Hepatocyte (in vitro differentiated cells): ENCODE data around the gene DLG2. TPM values are rescaled to one million over a fixed set of nuclear protein-coding genes. Genes with fewer than 3 reads are reported as not detected.
A peak's percentile ranks its signal among the peaks of the same experiment; 100 is the strongest.

Source experiments
- DNase-seq: peaks from one replicate; pipeline ENCODE4 v3.0.0-alpha.2; 2016; ENCODE audit warnings: low spot score
- H2AFZ ChIP-seq: fragments of 200-600 bp; sonication (generic); 2 replicates; pipeline ENCODE4 v1.6.0; 2016; ENCODE audit warnings: antibody characterized with exemption, mild to moderate bottlenecking
- H3K27ac ChIP-seq: fragments of 200-600 bp; sonication (generic); 2 replicates; pipeline ENCODE4 v1.5.1; 2016; ENCODE audit warnings: mild to moderate bottlenecking
- H3K27me3 ChIP-seq: fragments of 200-600 bp; sonication (generic); 2 replicates; pipeline ENCODE4 v1.6.1; 2016
- H3K36me3 ChIP-seq: fragments of 200-600 bp; sonication (generic); replicated peaks from 2 replicates; pipeline ENCODE4 v1.5.1; 2016; ENCODE audit warnings: low read depth; ENCODE audit not compliant: insufficient read depth
- H3K4me1 ChIP-seq: fragments of 200-600 bp; sonication (generic); 2 replicates; pipeline ENCODE4 v1.5.1; 2016; ENCODE audit warnings: mild to moderate bottlenecking, moderate library complexity; ENCODE audit not compliant: insufficient read depth
- H3K4me2 ChIP-seq: fragments of 200-600 bp; sonication (generic); 2 replicates; pipeline ENCODE4 v1.6.0; 2016
- H3K4me3 ChIP-seq: fragments of 200-600 bp; sonication (generic); 2 replicates; pipeline ENCODE4 v1.5.1; 2016; ENCODE audit warnings: mild to moderate bottlenecking
- H3K79me2 ChIP-seq: fragments of 200-600 bp; sonication (generic); 2 replicates; pipeline ENCODE4 v1.6.0; 2017; ENCODE audit warnings: mild to moderate bottlenecking
- H3K9me2 ChIP-seq: fragments of 200-600 bp; sonication (generic); replicated peaks from 2 replicates; pipeline ENCODE4 v1.6.0; 2017; ENCODE audit warnings: mild to moderate bottlenecking; ENCODE audit not compliant: insufficient read depth
- H3K9me3 ChIP-seq: fragments of 200-600 bp; sonication (generic); 2 replicates; pipeline ENCODE4 v1.5.1; 2016; ENCODE audit warnings: low read depth, mild to moderate bottlenecking
- H4K20me1 ChIP-seq: fragments of 200-600 bp; sonication (generic); 2 replicates; pipeline ENCODE4 v1.6.0; 2016; ENCODE audit warnings: mild to moderate bottlenecking; ENCODE audit not compliant: insufficient read depth, poor library complexity, severe bottlenecking
- CTCF ChIP-seq: fragments of 200-600 bp; sonication (generic); IDR thresholded peaks from 2 replicates; pipeline ENCODE4 v1.5.1; 2016; ENCODE audit warnings: antibody characterized with exemption, mild to moderate bottlenecking; ENCODE audit not compliant: poor library complexity
- EZH2 ChIP-seq: fragments of 200-600 bp; sonication (generic); IDR thresholded peaks from 2 replicates; pipeline ENCODE4 v1.6.1; 2016; ENCODE audit warnings: antibody characterized with exemption, mild to moderate bottlenecking, borderline replicate concordance
- EZH2phosphoT487 ChIP-seq: fragments of 200-600 bp; sonication (generic); IDR thresholded peaks from one replicate; pipeline ENCODE4 v1.6.1; 2018; ENCODE audit warnings: antibody characterized with exemption, mild to moderate bottlenecking, low read depth, moderate library complexity; ENCODE audit not compliant: unreplicated experiment, severe bottlenecking
- WGBS: methylation state at CpG from one replicate; pipeline ENCODE4 v1.1.6; 2016; ENCODE audit warnings: low lambda C conversion rate; ENCODE audit errors: missing lambda C conversion rate; 5-methylcytosine and 5-hydroxymethylcytosine counted together
- polyA plus RNA-seq: library from polyadenylated mRNA; unstranded; fragments of >200 nt; fragmentation: Nextera tagmentation; extraction: Ambion mirVana; gene quantifications from 2 replicates; pipeline ENCODE4 v1.2.1, GENCODE V29; 2016
- total RNA-seq: library from RNA; depleted of rRNA; stranded (reverse); fragments of >200 nt; gene quantifications from 2 replicates; pipeline ENCODE4 v1.2.3, GENCODE V29; 2014

The DLG2 gene
- total and polyA plus RNA-seq, 2 experiments from 2014 or later, result 2.6 to 6.8 TPM

GRCh38 chr11:84558085-84558905 is 1068.8 kb downstream of the DLG2 start:
- DNase-seq, result peak; percentile 75
- no peak overlapping the region for H2AFZ ChIP-seq
- H3K27me3 ChIP-seq, result no peaks in the 10 kb centered on the region
- no peak overlapping the region for H3K4me3 ChIP-seq
- H3K4me2 ChIP-seq, result peak overlapping the region; percentile 14
- H3K9me3 ChIP-seq, result no peaks in the 10 kb centered on the region
- no peak overlapping the region for H3K27ac ChIP-seq
- H3K79me2 ChIP-seq, result no peaks in the 10 kb centered on the region
- no peaks in the 10 kb centered on the region for H3K4me1 ChIP-seq
- H4K20me1 ChIP-seq, result no peaks in the 10 kb centered on the region
- H3K36me3 ChIP-seq, result no peaks in the 10 kb centered on the region
- TF ChIP-seq EZH2 (no peak), CTCF (peak; percentile 95)
- 53% methylated on average over 5 of the region's 5 CpGs for WGBS
- H3K9me2 ChIP-seq, result no peaks in the 10 kb centered on the region

GRCh38 chr11:84552791-84553190 is 1074.4 kb downstream of the DLG2 start:
- Histone ChIP-seq H3K9me2 (no peaks in the 10 kb centered on the region), H3K9me3 (no peaks in the 10 kb centered on the region), H2AFZ (no peak overlapping the region), H3K27ac (no peak overlapping the region), H3K4me2 (no peak overlapping the region), H3K4me1 (no peaks in the 10 kb centered on the region), H4K20me1 (no peaks in the 10 kb centered on the region), H3K79me2 (no peaks in the 10 kb centered on the region), H3K4me3 (no peak overlapping the region), H3K27me3 (peaks cover 3% of the 10 kb centered on the region), H3K36me3 (no peaks in the 10 kb centered on the region)
- no peak for DNase-seq
- 34% methylated on average over 2 of the region's 2 CpGs for whole genome bisulfite sequencing
- TF ChIP-seq EZH2 (no peak), EZH2phosphoT487 (no peak), CTCF (no peak)

GRCh38 chr11:84549217-84549616 is 1077.9 kb downstream of the DLG2 start:
- Histone ChIP-seq H3K79me2 (no peaks in the 10 kb centered on the region), H3K9me3 (no peaks in the 10 kb centered on the region), H2AFZ (no peak overlapping the region), H3K36me3 (no peaks in the 10 kb centered on the region), H3K4me1 (no peaks in the 10 kb centered on the region), H3K27me3 (peaks cover 3% of the 10 kb centered on the region), H4K20me1 (no peaks in the 10 kb centered on the region), H3K27ac (no peak overlapping the region), H3K9me2 (no peaks in the 10 kb centered on the region), H3K4me3 (no peak overlapping the region), H3K4me2 (no peak overlapping the region)
- DNase-seq, result no peak
- WGBS, result 90% methylated on average over 3 of the region's 3 CpGs
- TF ChIP-seq EZH2 (no peak), EZH2phosphoT487 (no peak), CTCF (no peak)

- H4K20me1 ChIP-seq, result no peaks in the 10 kb centered on the region
- no peaks in the 10 kb centered on the region for H3K9me3 ChIP-seq
- H3K9me2 ChIP-seq, result no peaks in the 10 kb centered on the region
- no peak overlapping the region for H2AFZ ChIP-seq
- H3K4me1 ChIP-seq, result no peaks in the 10 kb centered on the region
- H3K27ac ChIP-seq, result no peak overlapping the region
- 95% methylated on average over 2 of the region's 2 CpGs for WGBS
- DNase-seq, result no peak
- H3K4me3 ChIP-seq, result no peak overlapping the region
- H3K4me2 ChIP-seq, result no peak overlapping the region
- TF ChIP-seq EZH2 (no peak), CTCF (no peak), EZH2phosphoT487 (no peak)
- H3K36me3 ChIP-seq, result no peaks in the 10 kb centered on the region
- H3K27me3 ChIP-seq, result no peaks in the 10 kb centered on the region
- H3K79me2 ChIP-seq, result no peaks in the 10 kb centered on the region
Measured at GRCh38 chr11:84544566-84544965, 1082.6 kb downstream of the DLG2 start.
